CD14-positive monocyte (primary cell): Measurements from ENCODE around the gene KBTBD13. TPM values are rescaled to one million over a fixed set of nuclear protein-coding genes. Genes with fewer than 3 reads are reported as not detected.

Source experiments
- DNase-seq, 3 donors: peaks; one replicate each; pipeline ENCODE4 v3.0.0-alpha.2; 2011 to 2022
- H2AFZ ChIP-seq: 2 replicates; pipeline ENCODE4 v1.6.0; 2012; ENCODE audit warnings: mild to moderate bottlenecking, low read depth, low read length, inconsistent platforms; ENCODE audit not compliant: insufficient read depth, poor library complexity, severe bottlenecking
- H3K27ac ChIP-seq, 2 donors: 1 replicate in 1 of 2; 2 replicates in 1 of 2; pipeline ENCODE4 v1.5.1; 2012 to 2013; ENCODE audit warnings: low read length in 2 of 2, control low read depth in 1 of 2, inconsistent platforms in 1 of 2, low read depth in 1 of 2, mild to moderate bottlenecking in 1 of 2
- H3K27me3 ChIP-seq, 2 donors: one replicate each; pipeline versions ENCODE4 v1.6.0 to v1.6.1; 2011 to 2013; ENCODE audit warnings: low read length in 2 of 2; ENCODE audit not compliant: control insufficient read depth in 2 of 2, insufficient read depth in 2 of 2
- H3K36me3 ChIP-seq, 2 donors: replicated peaks in 1 of 2; 1 replicate in 1 of 2; 2 replicates in 1 of 2; pipeline versions ENCODE4 v1.5.1 to v1.6.1; 2012 to 2013; ENCODE audit warnings: low read length in 2 of 2, control low read depth in 1 of 2, inconsistent platforms in 1 of 2, mild to moderate bottlenecking in 1 of 2; ENCODE audit not compliant: insufficient read depth in 2 of 2, control insufficient read depth in 1 of 2
- H3K4me1 ChIP-seq, 2 donors: 1 replicate in 1 of 2; 2 replicates in 1 of 2; pipeline versions ENCODE4 v1.5.1 to v1.6.1; 2012 to 2013; ENCODE audit warnings: low read length in 2 of 2, control low read depth in 1 of 2, inconsistent platforms in 1 of 2, mild to moderate bottlenecking in 1 of 2, moderate library complexity in 1 of 2; ENCODE audit not compliant: insufficient read depth in 2 of 2, control insufficient read depth in 1 of 2
- H3K4me2 ChIP-seq: replicated peaks from 2 replicates; pipeline ENCODE3; 2012; ENCODE audit warnings: low read length, moderate library complexity, mild to moderate bottlenecking; ENCODE audit not compliant: poor library complexity, severe bottlenecking; ENCODE audit errors: extremely low read depth
- H3K4me3 ChIP-seq, 3 experiments: fragments of 200-600 bp in 1 of 3; sonication (generic) in 1 of 3; replicated peaks in 1 of 3; 1 replicate in 2 of 3; 2 replicates in 1 of 3; pipeline ENCODE4 v1.5.1; 2011 to 2013; ENCODE audit warnings: low read length in 3 of 3, mild to moderate bottlenecking in 3 of 3, control low read depth in 2 of 3, low read depth in 2 of 3, inconsistent platforms in 1 of 3, moderate library complexity in 1 of 3
- H3K79me2 ChIP-seq: 2 replicates; pipeline ENCODE4 v1.6.0; 2012; ENCODE audit warnings: mild to moderate bottlenecking, control low read depth, inconsistent platforms, low read length, moderate library complexity; ENCODE audit not compliant: insufficient read depth
- H3K9ac ChIP-seq: 2 replicates; pipeline ENCODE4 v1.6.0; 2017; ENCODE audit warnings: low read length, mild to moderate bottlenecking; ENCODE audit not compliant: insufficient read depth, poor library complexity, severe bottlenecking
- H3K9me3 ChIP-seq, 2 donors: replicated peaks in 1 of 2; 1 replicate in 1 of 2; 2 replicates in 1 of 2; pipeline versions ENCODE4 v1.5.1 to v1.6.1; 2012 to 2013; ENCODE audit warnings: low read length in 2 of 2, control low read depth in 1 of 2; ENCODE audit not compliant: control insufficient read depth in 1 of 2, insufficient read depth in 1 of 2
- H4K20me1 ChIP-seq: 2 replicates; pipeline ENCODE4 v1.6.0; 2012; ENCODE audit warnings: mild to moderate bottlenecking, low read length, control low read depth, moderate library complexity; ENCODE audit not compliant: insufficient read depth
- H3K27ac Mint-ChIP-seq, 7 donors: one replicate each; pipeline ENCODE4 v1.8.0; 2020; ENCODE audit warnings: mild to moderate bottlenecking in 7 of 7, mixed read lengths in 7 of 7, moderate library complexity in 6 of 7, inconsistent platforms in 2 of 7
- H3K27me3 Mint-ChIP-seq, 3 donors: one replicate each; pipeline ENCODE4 v1.8.0; 2021 to 2022; ENCODE audit warnings: low read depth in 3 of 3, mild to moderate bottlenecking in 3 of 3, mixed read lengths in 3 of 3, moderate library complexity in 3 of 3, inconsistent platforms in 1 of 3
- H3K36me3 Mint-ChIP-seq, 2 donors: one replicate each; pipeline ENCODE4 v1.8.0; 2020; ENCODE audit warnings: mixed read lengths in 2 of 2, inconsistent platforms in 1 of 2, mild to moderate bottlenecking in 1 of 2
- H3K4me1 Mint-ChIP-seq: one replicate; pipeline ENCODE4 v1.8.0; 2020; ENCODE audit warnings: mild to moderate bottlenecking, mixed read lengths
- H3K4me3 Mint-ChIP-seq, 2 donors: one replicate each; pipeline ENCODE4 v1.8.0; 2020; ENCODE audit warnings: mild to moderate bottlenecking in 2 of 2, mixed read lengths in 2 of 2, moderate library complexity in 1 of 2
- H3K9me3 Mint-ChIP-seq, 7 donors: one replicate each; pipeline ENCODE4 v1.8.0; 2020 to 2022; ENCODE audit warnings: mixed read lengths in 7 of 7, mild to moderate bottlenecking in 6 of 7, moderate library complexity in 6 of 7, inconsistent platforms in 2 of 7
- whole genome bisulfite sequencing: methylation state at CpG from one replicate; pipeline ENCODE4 v1.1.5; 2013; ENCODE audit warnings: missing lambda C conversion rate; ENCODE audit not compliant: insufficient coverage; 5-methylcytosine and 5-hydroxymethylcytosine counted together
- intact Hi-C, 2 donors: fragments of 100-400 bp; cut with micrococcal nuclease; formaldehyde crosslinking; loops; one replicate each; pipeline versions ENCODE4 v1.15.0 to v1.15.1; 2023
- polyA plus RNA-seq, 3 donors: library from polyadenylated mRNA; depleted of rRNA in 1 of 3; unstranded in 2 of 3; stranded (reverse) in 1 of 3; fragments of 300-500 nt in 2 of 3; fragments of >200 nt in 1 of 3; fragmentation: Illumina TruSeq in 2 of 3; gene quantifications; 1 replicate in 2 of 3; 2 replicates in 1 of 3; pipeline ENCODE4 v1.2.3, GENCODE V29; 2012 to 2021
- TF ChIP-seq, protein P1 (sequence below): fragments of 200-600 bp; IDR thresholded peaks from one replicate; pipeline ENCODE4 v1.8.0; 2022; ENCODE audit warnings: antibody characterized with exemption, mild to moderate bottlenecking

The KBTBD13 gene
- polyA plus RNA-seq, 3 donors: not detected

DNA sequence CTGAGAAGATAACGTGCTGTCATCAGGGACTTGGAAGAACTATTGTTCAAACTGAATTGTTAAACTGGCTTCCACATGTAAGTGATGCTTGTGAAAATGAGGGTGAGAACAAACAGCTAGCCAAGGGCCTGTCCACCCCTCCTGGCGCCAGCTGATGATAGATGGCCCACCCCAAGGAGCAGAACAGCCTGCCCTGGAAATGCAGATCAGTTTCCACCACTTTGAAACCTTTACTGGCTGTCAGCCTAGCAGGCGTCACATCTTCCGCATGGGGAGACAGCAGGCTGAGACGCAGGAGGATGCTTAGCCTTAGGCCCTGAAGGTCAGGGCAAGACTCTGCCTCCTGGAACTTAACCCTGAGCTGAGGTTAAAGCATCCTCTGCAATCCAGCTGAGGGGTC is 37.7 kb upstream of the KBTBD13 start:
- no peak overlapping the region for H3K27ac Mint-ChIP-seq
- Histone ChIP-seq H2AFZ (no peak overlapping the region), H3K36me3 (no peaks in the 10 kb centered on the region), H3K27ac (no peak overlapping the region), H3K4me2 (no peak overlapping the region), H3K79me2 (no peaks in the 10 kb centered on the region), H3K9me3 (no peaks in the 10 kb centered on the region), H4K20me1 (no peaks in the 10 kb centered on the region), H3K9ac (no peak overlapping the region), H3K4me3 (no peak overlapping the region), H3K4me1 (peaks cover 0 to under 1% of the 10 kb centered on the region in 2 donors), H3K27me3 (no peaks in the 10 kb centered on the region)
- H3K4me1 Mint-ChIP-seq: no peaks in the 10 kb centered on the region
- H3K4me3 Mint-ChIP-seq: no peak overlapping the region
- peaks cover 1 to 5% (median 3%) of the 10 kb centered on the region in 3 donors for H3K27me3 Mint-ChIP-seq
- TF ChIP-seq, protein P1, sequence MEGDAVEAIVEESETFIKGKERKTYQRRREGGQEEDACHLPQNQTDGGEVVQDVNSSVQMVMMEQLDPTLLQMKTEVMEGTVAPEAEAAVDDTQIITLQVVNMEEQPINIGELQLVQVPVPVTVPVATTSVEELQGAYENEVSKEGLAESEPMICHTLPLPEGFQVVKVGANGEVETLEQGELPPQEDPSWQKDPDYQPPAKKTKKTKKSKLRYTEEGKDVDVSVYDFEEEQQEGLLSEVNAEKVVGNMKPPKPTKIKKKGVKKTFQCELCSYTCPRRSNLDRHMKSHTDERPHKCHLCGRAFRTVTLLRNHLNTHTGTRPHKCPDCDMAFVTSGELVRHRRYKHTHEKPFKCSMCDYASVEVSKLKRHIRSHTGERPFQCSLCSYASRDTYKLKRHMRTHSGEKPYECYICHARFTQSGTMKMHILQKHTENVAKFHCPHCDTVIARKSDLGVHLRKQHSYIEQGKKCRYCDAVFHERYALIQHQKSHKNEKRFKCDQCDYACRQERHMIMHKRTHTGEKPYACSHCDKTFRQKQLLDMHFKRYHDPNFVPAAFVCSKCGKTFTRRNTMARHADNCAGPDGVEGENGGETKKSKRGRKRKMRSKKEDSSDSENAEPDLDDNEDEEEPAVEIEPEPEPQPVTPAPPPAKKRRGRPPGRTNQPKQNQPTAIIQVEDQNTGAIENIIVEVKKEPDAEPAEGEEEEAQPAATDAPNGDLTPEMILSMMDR: no peak
- H3K9me3 Mint-ChIP-seq: peaks cover 0 to 1% (median 0%) of the 10 kb centered on the region in 7 donors
- no peaks in the 10 kb centered on the region for H3K36me3 Mint-ChIP-seq
- intact Hi-C loops: loop anchor here in 1 of 2 donors (10.0 kb wide), 1 partner anchor 256 kb away; the partner anchor contains the start of gene RNU5A-1
- 82% methylated on average over 5 of the region's 5 CpGs for WGBS
- no peak for DNase-seq

DNA sequence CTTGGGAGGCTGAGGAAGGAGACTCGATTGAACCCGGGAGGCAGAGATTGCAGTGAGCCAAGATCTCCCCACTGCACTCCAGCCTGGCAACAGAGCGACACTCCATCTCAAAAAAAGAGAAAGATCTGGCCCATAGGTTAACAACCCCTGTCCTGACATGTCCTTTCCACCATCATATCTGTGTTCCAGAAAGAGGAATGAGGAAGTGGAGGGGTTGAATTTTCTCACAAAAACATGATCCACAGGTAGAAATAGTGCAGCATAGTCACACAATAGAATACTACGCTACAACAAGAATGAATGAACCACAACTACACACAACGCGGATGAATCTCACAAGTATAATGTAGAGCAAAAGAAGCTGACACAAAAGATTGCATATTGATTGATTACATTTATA is 36.1 kb upstream of the KBTBD13 start:
- no peaks in the 10 kb centered on the region for H3K36me3 Mint-ChIP-seq
- Histone ChIP-seq H2AFZ (no peak overlapping the region), H3K4me2 (no peak overlapping the region), H3K4me3 (no peak overlapping the region), H3K27ac (no peak overlapping the region), H3K79me2 (no peaks in the 10 kb centered on the region), H3K9me3 (no peaks in the 10 kb centered on the region), H3K4me1 (no peaks in the 10 kb centered on the region), H3K9ac (no peak overlapping the region), H3K36me3 (no peaks in the 10 kb centered on the region), H3K27me3 (no peaks in the 10 kb centered on the region), H4K20me1 (no peaks in the 10 kb centered on the region)
- DNase-seq: no peak
- no peak overlapping the region for H3K4me3 Mint-ChIP-seq
- H3K4me1 Mint-ChIP-seq: no peaks in the 10 kb centered on the region
- no peak overlapping the region for H3K27ac Mint-ChIP-seq
- peaks cover 0 to 1% (median 0%) of the 10 kb centered on the region in 7 donors for H3K9me3 Mint-ChIP-seq
- no CpG with 5 or more reads among the region's 6 CpGs for WGBS
- TF ChIP-seq, protein P1: no peak
- H3K27me3 Mint-ChIP-seq: peaks cover 2 to 7% (median 3%) of the 10 kb centered on the region in 3 donors
- intact Hi-C loops: no loop called here
